ENCODE data around the gene PLCG2.

GRCh38 chr16:81913222-81913621, 134.1 kb downstream of the PLCG2 start:
- TF ChIP-seq EZH2phosphoT487 (IDR thresholded peaks at IDR 0.05; ENCODE audit: borderline replicate concordance, low read length) (no peak), CTCF (conservative IDR thresholded peaks at IDR 0.05; ENCODE audit: low read depth, low read length) (no peak)
